ENCODE data around the gene ZNF428.

DNA sequence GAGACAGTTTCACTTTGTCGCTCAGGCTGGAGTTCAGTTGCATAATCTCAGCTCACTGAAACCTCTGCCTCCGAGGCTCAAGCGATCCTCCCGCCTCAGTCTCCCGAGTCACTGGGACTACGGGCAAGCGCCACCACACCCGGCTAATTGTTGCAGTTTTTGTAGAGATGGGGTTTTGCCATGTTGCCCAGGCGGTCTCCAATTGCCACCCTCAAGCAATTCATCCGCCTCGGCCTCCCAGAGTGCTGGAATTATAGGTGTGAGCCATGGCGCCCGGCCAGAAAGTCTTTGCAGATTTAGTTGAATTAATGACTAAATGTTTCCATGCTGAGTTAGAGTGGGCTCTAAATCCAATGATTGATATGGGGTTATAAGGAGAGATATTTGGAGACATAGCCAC is 24.8 kb upstream of the ZNF428 start:
- TF ChIP-seq, protein P1, sequence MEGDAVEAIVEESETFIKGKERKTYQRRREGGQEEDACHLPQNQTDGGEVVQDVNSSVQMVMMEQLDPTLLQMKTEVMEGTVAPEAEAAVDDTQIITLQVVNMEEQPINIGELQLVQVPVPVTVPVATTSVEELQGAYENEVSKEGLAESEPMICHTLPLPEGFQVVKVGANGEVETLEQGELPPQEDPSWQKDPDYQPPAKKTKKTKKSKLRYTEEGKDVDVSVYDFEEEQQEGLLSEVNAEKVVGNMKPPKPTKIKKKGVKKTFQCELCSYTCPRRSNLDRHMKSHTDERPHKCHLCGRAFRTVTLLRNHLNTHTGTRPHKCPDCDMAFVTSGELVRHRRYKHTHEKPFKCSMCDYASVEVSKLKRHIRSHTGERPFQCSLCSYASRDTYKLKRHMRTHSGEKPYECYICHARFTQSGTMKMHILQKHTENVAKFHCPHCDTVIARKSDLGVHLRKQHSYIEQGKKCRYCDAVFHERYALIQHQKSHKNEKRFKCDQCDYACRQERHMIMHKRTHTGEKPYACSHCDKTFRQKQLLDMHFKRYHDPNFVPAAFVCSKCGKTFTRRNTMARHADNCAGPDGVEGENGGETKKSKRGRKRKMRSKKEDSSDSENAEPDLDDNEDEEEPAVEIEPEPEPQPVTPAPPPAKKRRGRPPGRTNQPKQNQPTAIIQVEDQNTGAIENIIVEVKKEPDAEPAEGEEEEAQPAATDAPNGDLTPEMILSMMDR (conservative IDR thresholded peaks at IDR 0.05; ENCODE audit: low read depth, low read length) = no peak
- TF ChIP-seq EZH2phosphoT487 (IDR thresholded peaks at IDR 0.05; ENCODE audit: borderline replicate concordance, low read length) = no peak
